PC-3 (cell line): ENCODE measurements around the gene FCN3. TPM values are rescaled to one million over a fixed set of nuclear protein-coding genes. Genes with fewer than 3 reads are reported as not detected.

ENCODE experiments used
- ATAC-seq: fragments of 200-7000 bp; cut with Tn5 transposase; 2 replicates; pipeline ENCODE4 v1.9.1; 2020; ENCODE audit warnings: mild to moderate bottlenecking, moderate library complexity
- BruUV-seq: library from RNA; stranded (reverse); fragments of 400-500 nt; replicated peaks from 2 replicates; lab custom pipeline; 2021; lab: Mats Ljungman, UMichigan
- CTCF ChIA-PET: fragments of 300-600 bp; sonication (Branson Sonifier 250); formaldehyde crosslinking; loops from one replicate; lab custom pipeline; 2022; ENCODE audit warnings: antibody characterized with exemption; lab: Charles Lee
- POLR2A ChIA-PET: fragments of 300-600 bp; sonication (Branson Sonifier 250); formaldehyde crosslinking; loops from one replicate; lab custom pipeline; 2022; ENCODE audit warnings: antibody characterized with exemption; ENCODE audit not compliant: unreplicated experiment; lab: Charles Lee
- DNase-seq: peaks from one replicate; pipeline ENCODE4 v3.0.0-alpha.2; 2015
- H2AFZ ChIP-seq: fragments of 300-600 bp; sonication (generic); 2 replicates; pipeline ENCODE4 v1.6.0; 2016; ENCODE audit warnings: antibody characterized with exemption, low read length
- H3F3A ChIP-seq: fragments of 300-600 bp; sonication (generic); one replicate; pipeline ENCODE4 v1.6.0; 2017; ENCODE audit warnings: antibody characterized with exemption, low read length, control low read depth, mild to moderate bottlenecking; ENCODE audit not compliant: unreplicated experiment
- H3K27ac ChIP-seq: fragments of 300-600 bp; sonication (generic); 2 replicates; pipeline ENCODE4 v1.5.1; 2016; ENCODE audit warnings: mild to moderate bottlenecking, low read length
- H3K27me3 ChIP-seq: fragments of 300-600 bp; sonication (generic); 2 replicates; pipeline ENCODE4 v1.6.1; 2016; ENCODE audit warnings: low read length, mixed read lengths
- H3K36me3 ChIP-seq: fragments of 300-600 bp; sonication (generic); 2 replicates; pipeline ENCODE4 v1.6.1; 2016; ENCODE audit warnings: low read depth, mixed run types, low read length, mixed read lengths
- H3K4me1 ChIP-seq: fragments of 300-600 bp; sonication (generic); 2 replicates; pipeline ENCODE4 v1.5.1; 2016; ENCODE audit warnings: low read length; ENCODE audit not compliant: insufficient read depth
- H3K4me2 ChIP-seq: fragments of 300-600 bp; sonication (generic); 2 replicates; pipeline ENCODE4 v1.6.0; 2016; ENCODE audit warnings: low read length
- H3K4me3 ChIP-seq: fragments of 300-600 bp; sonication (generic); 2 replicates; pipeline ENCODE4 v1.5.1; 2016; ENCODE audit warnings: mild to moderate bottlenecking, low read length, mixed read lengths
- H3K79me2 ChIP-seq: fragments of 300-600 bp; sonication (generic); 2 replicates; pipeline ENCODE4 v1.6.1; 2017; ENCODE audit warnings: low read length, mixed read lengths
- H3K9ac ChIP-seq: fragments of 300-600 bp; sonication (generic); 2 replicates; pipeline ENCODE4 v1.6.0; 2016; ENCODE audit warnings: mild to moderate bottlenecking, low read length
- H3K9me2 ChIP-seq: fragments of 300-600 bp; sonication (generic); replicated peaks from 2 replicates; pipeline ENCODE4 v1.6.1; 2016; ENCODE audit warnings: mixed run types, low read length, mixed read lengths
- H3K9me3 ChIP-seq: fragments of 300-600 bp; sonication (generic); 2 replicates; pipeline ENCODE4 v1.6.1; 2016; ENCODE audit warnings: low read length, mixed read lengths
- H4K20me1 ChIP-seq: fragments of 300-600 bp; sonication (generic); 2 replicates; pipeline ENCODE4 v1.6.1; 2016; ENCODE audit warnings: low read length, mixed read lengths
- CTCF ChIP-seq: fragments of 300-600 bp; sonication (generic); conservative IDR thresholded peaks from 2 replicates; pipeline ENCODE4 v1.5.1; 2017; ENCODE audit warnings: antibody characterized with exemption, low read depth, mild to moderate bottlenecking, low read length
- EZH2 ChIP-seq: fragments of 300-600 bp; sonication (generic); IDR thresholded peaks from one replicate; pipeline ENCODE4 v1.6.1; 2017; ENCODE audit warnings: antibody characterized with exemption, mild to moderate bottlenecking, low read length; ENCODE audit not compliant: unreplicated experiment
- EZH2phosphoT487 ChIP-seq: fragments of 300-600 bp; sonication (generic); IDR thresholded peaks from 2 replicates; pipeline ENCODE4 v1.6.1; 2018; ENCODE audit warnings: mild to moderate bottlenecking, antibody characterized with exemption, low read length, borderline replicate concordance
- intact Hi-C: fragments of 100-400 bp; cut with micrococcal nuclease; formaldehyde crosslinking; loops from 2 replicates; pipeline ENCODE4 v1.9.0; 2023
- total RNA-seq: library from RNA; depleted of rRNA; stranded (reverse); fragments of >200 nt; gene quantifications from 2 replicates; pipeline ENCODE4 v1.2.3, GENCODE V29; 2014

The FCN3 gene
- total RNA-seq, 1 experiment from 2014 or later, result not detected

DNA sequence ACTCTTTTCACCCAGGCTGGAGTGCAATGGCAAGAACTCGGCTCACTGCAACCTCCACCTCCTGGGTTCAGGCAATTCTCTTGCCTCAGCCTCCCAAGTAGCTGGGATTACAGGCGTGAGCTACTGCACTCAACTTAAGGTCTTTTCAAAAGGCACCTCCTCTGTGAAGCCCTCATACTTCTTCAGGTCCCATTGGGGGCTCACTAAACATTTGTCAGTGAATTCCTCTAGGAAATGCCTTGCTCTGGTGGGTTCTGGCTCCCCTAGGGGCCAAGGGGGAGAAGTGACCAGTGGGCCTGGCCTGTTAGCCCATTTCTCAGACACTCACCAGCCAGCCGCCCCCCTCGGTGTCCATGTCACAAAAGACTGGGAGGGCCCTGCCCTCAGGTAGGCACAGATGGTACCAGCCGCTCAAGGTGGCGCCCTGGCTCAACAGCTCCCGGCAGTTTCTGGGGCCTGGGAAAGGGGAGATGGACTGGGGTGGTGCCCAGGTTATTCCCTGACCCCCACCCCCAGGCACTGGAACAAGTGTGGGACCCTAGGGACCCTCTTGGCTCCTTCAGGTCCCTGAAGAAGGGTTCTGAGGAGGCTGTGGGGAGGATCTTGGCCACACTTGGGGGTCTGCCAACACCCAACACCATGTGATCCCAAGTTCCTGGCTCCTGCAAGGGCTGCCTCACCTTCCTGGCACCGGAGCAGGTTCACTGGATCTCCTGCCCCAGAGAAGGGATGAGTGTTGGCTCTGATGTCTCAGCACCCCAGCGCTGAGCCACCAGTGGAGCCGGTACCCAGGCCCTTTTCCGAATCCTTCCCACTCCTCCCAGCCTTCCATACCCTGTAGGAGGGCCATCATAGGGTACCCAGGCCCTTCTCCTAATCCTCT, 1.6 kb downstream of the FCN3 start:
- H3K27me3 ChIP-seq, result no peaks in the 10 kb centered on the region
- no peaks in the 10 kb centered on the region for H3K36me3 ChIP-seq
- no peaks in the 10 kb centered on the region for H3K79me2 ChIP-seq
- no peak overlapping the region for H3K4me3 ChIP-seq
- H3K9ac ChIP-seq, result no peak overlapping the region
- no peak overlapping the region for H3K4me2 ChIP-seq
- no peaks in the 10 kb centered on the region for H3F3A ChIP-seq
- H4K20me1 ChIP-seq, result no peaks in the 10 kb centered on the region
- no peak overlapping the region for H2AFZ ChIP-seq
- ChIA-PET CTCF (no interaction called here), POLR2A (no interaction called here)
- H3K27ac ChIP-seq, result no peak overlapping the region
- TF ChIP-seq EZH2 (no peak), CTCF (peak; percentile 43)
- H3K4me1 ChIP-seq, result no peaks in the 10 kb centered on the region
- H3K9me3 ChIP-seq, result no peaks in the 10 kb centered on the region
- peak; percentile 24; the same call in 1 of the 2 replicates for ATAC-seq
- intact Hi-C loops, result no loop called here
- no TSS peak for BruUV-seq
- H3K9me2 ChIP-seq, result no peaks in the 10 kb centered on the region
- no peak for DNase-seq

- H3K4me1 ChIP-seq, result peaks cover 4% of the 10 kb centered on the region
- H3K27ac ChIP-seq, result no peak overlapping the region
- no TSS peak for BruUV-seq
- no peaks in the 10 kb centered on the region for H3K9me2 ChIP-seq
- no peak overlapping the region for H3K9ac ChIP-seq
- H3K4me3 ChIP-seq, result no peak overlapping the region
- no peaks in the 10 kb centered on the region for H3K79me2 ChIP-seq
- H3K36me3 ChIP-seq, result no peaks in the 10 kb centered on the region
- H3F3A ChIP-seq, result no peaks in the 10 kb centered on the region
- no peaks in the 10 kb centered on the region for H3K27me3 ChIP-seq
- ChIA-PET POLR2A (interaction anchor here (0.6 kb wide), 1 partner anchor 75 kb away, joined by 17 read pairs; no protein-coding TSS in a partner anchor), CTCF (no interaction called here)
- H4K20me1 ChIP-seq, result no peaks in the 10 kb centered on the region
- no peak for DNase-seq
- no peak overlapping the region for H3K4me2 ChIP-seq
- intact Hi-C loops, result no loop called here
- no peaks in the 10 kb centered on the region for H3K9me3 ChIP-seq
- no peak for ATAC-seq
- TF ChIP-seq EZH2phosphoT487 (no peak), EZH2 (no peak), CTCF (no peak)
- H2AFZ ChIP-seq, result no peak overlapping the region
These were observed 2.4 kb downstream of the FCN3 start for GRCh38 chr1:27372022-27372807.
